Thoracic aorta (tissue), 2 donors: ENCODE results near the gene TP53TG3B. TPM values are rescaled to one million over a fixed set of nuclear protein-coding genes. Genes with fewer than 3 reads are reported as not detected.
"Not testable (repeated sequence)": the region's sequence is repeated elsewhere in the genome, so short reads cannot be mapped to it uniquely, and the experiment has no call there.

Source experiments
- ATAC-seq: fragments of 150-250 bp; one replicate; pipeline ENCODE4 v1.8.0; 2017; ENCODE audit warnings: low read depth; ENCODE audit not compliant: insufficient number of reproducible peaks, low FRiP score
- DNase-seq: peaks from one replicate; pipeline ENCODE4 v3.0.0-alpha.2; 2020; ENCODE audit warnings: low spot score
- H3K27ac ChIP-seq, 2 donors: fragments of 200-600 bp; sonication (generic); 1 replicate in 1 of 2; 2 replicates in 1 of 2; pipeline ENCODE4 v1.5.1; 2016; ENCODE audit warnings: mild to moderate bottlenecking in 2 of 2, moderate library complexity in 2 of 2
- H3K27me3 ChIP-seq: fragments of 200-600 bp; sonication (generic); replicated peaks from 2 replicates; pipeline ENCODE4 v1.6.0; 2016; ENCODE audit warnings: mild to moderate bottlenecking; ENCODE audit not compliant: insufficient read depth
- H3K36me3 ChIP-seq: fragments of 200-600 bp; sonication (generic); one replicate; pipeline ENCODE4 v1.5.1; 2016
- H3K4me1 ChIP-seq, 2 donors: fragments of 200-600 bp; sonication (generic); 1 replicate in 1 of 2; 2 replicates in 1 of 2; pipeline versions ENCODE4 v1.5.1 to v1.6.0; 2016; ENCODE audit warnings: low read depth in 2 of 2, mild to moderate bottlenecking in 1 of 2; ENCODE audit not compliant: control insufficient read depth in 1 of 2
- H3K4me3 ChIP-seq: fragments of 200-600 bp; sonication (generic); 2 replicates; pipeline ENCODE4 v1.5.1; 2016; ENCODE audit warnings: mild to moderate bottlenecking
- H3K9me3 ChIP-seq: fragments of 200-600 bp; sonication (generic); 2 replicates; pipeline ENCODE4 v1.5.1; 2016
- total RNA-seq, 2 donors: library from RNA; depleted of rRNA; stranded (reverse); fragments of >200 nt; gene quantifications; one replicate each; pipeline versions ENCODE4 v1.1.0 to v1.2.3, GENCODE V29; 2016

The TP53TG3B gene
- total RNA-seq = not detected

GRCh38 chr16:33360541-33360940, at the start of gene TP53TG3B:
Gene TP53TG3B, plus strand, starts transcription at chr16:33360841. Its CDS starts 68 bp downstream, at chr16:33360909.
- H3K27me3 ChIP-seq, H3K4me3 ChIP-seq, ATAC-seq, H3K27ac ChIP-seq, H3K36me3 ChIP-seq, DNase-seq, H3K4me1 ChIP-seq, H3K9me3 ChIP-seq: not testable (repeated sequence)

GRCh38 chr16:33336226-33337012, 24.2 kb upstream of the TP53TG3B start:
- not testable (repeated sequence) for ATAC-seq, H3K27me3 ChIP-seq, H3K27ac ChIP-seq, H3K9me3 ChIP-seq, H3K4me1 ChIP-seq, H3K4me3 ChIP-seq, H3K36me3 ChIP-seq
- peak; percentile 47 for DNase-seq

GRCh38 chr16:33337627-33338542, 22.8 kb upstream of the TP53TG3B start:
- not testable (repeated sequence) for ATAC-seq, H3K9me3 ChIP-seq, H3K4me3 ChIP-seq, H3K27ac ChIP-seq, H3K4me1 ChIP-seq, H3K27me3 ChIP-seq, H3K36me3 ChIP-seq
- peak; percentile 49 for DNase-seq

- not testable (repeated sequence) for H3K9me3 ChIP-seq, H3K27ac ChIP-seq, H3K36me3 ChIP-seq, ATAC-seq, H3K4me3 ChIP-seq, H3K27me3 ChIP-seq, H3K4me1 ChIP-seq
- DNase-seq = peak; percentile 19
Measured at GRCh38 chr16:33338543-33338951, 22.1 kb upstream of the TP53TG3B start.

- H3K4me3 ChIP-seq, H3K9me3 ChIP-seq, H3K27ac ChIP-seq, H3K4me1 ChIP-seq, H3K36me3 ChIP-seq, H3K27me3 ChIP-seq: not testable (repeated sequence)
- ATAC-seq = peak; percentile 50
- DNase-seq = peak; percentile 40
Measured at GRCh38 chr16:33339093-33340061, 21.3 kb upstream of the TP53TG3B start.

Other genes with a start within 250 kb of the TP53TG3B start
- not detected for gene TP53TG3C, start 166.6 kb upstream of the TP53TG3B start, total RNA-seq
- gene TP53TG3E, start 56.5 kb upstream of the TP53TG3B start, total RNA-seq = not detected
- not detected for gene TP53TG3F, start 98.8 kb downstream of the TP53TG3B start, total RNA-seq